Esophagus muscularis mucosa (tissue), 2 donors: ENCODE results near the gene MMP27.

Experiments used
- EP300 ChIP-seq: sonication (generic); formaldehyde crosslinking; IDR thresholded peaks from one replicate; pipeline ENCODE4 v1.6.1; 2017; ENCODE audit warnings: antibody characterized with exemption
- POLR2A ChIP-seq: fragments of 450-650 bp; IDR thresholded peaks from one replicate; pipeline ENCODE4 v1.6.1; 2017; ENCODE audit warnings: antibody characterized with exemption, moderate library complexity, mild to moderate bottlenecking, low read depth

DNA sequence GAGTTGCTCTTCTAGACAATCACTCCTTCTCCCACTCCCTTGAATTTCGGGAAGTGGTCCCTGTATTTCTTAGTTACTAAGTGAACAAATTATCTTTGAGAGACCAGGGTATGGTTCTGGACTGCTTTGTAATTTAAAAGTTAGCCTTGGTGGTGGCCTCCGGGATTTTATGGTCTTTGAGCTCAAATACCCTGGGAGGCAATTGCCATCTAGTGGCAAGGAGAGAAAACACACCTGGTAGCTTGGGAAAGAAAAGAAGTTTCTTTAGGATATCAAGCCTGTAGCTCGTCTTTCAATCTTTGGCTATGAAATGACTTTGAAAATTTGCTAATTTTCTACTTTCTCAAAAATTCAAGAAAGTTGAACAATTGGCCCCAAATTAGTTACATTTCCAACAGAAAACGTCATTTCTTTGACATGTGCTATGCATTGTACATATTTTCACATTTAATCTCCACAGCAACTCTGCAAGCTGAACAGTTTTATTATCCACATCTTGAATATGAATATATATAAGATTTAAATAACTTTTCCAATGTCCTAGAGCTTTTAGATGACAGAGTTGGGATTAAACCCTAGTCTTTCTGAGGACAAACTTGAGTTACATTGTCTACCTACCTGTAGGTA, 39.1 kb downstream of the MMP27 start:
- TF ChIP-seq POLR2A (no peak), EP300 (no peak)
